NCI-H446 (cell line): ENCODE data around the gene SOX9.

Experiments used
- DNase-seq, 2 experiments: peaks; one replicate each; lab custom pipeline; 2025; lab: John Stamatoyannopoulos, UW

The SOX9 gene

DNA sequence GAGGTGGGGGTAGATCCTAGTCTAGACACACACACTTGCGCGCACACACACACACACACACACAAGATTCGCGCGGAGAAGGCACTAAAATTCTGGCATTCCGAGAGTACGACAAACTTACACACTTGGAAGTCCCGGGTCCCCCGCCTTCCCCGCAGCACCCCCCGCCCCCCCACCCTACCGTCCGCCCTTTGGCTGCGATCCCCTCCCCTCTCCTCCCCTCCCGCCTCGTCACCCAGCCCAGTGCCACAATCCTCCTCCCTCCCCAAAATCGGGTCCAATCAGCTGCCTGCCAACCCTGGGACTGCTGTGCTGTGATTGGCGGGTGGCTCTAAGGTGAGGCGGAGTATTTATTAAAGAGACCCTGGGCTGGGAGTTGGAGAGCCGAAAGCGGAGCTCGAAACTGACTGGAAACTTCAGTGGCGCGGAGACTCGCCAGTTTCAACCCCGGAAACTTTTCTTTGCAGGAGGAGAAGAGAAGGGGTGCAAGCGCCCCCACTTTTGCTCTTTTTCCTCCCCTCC is at the start of gene SOX9:
Gene SOX9 (plus strand): TSS at position 379 of the 522 bp plus-strand sequence. CDS start 372 bp downstream, outside the sequence.
- DNase-seq = peak; percentile 31 to 83

DNA sequence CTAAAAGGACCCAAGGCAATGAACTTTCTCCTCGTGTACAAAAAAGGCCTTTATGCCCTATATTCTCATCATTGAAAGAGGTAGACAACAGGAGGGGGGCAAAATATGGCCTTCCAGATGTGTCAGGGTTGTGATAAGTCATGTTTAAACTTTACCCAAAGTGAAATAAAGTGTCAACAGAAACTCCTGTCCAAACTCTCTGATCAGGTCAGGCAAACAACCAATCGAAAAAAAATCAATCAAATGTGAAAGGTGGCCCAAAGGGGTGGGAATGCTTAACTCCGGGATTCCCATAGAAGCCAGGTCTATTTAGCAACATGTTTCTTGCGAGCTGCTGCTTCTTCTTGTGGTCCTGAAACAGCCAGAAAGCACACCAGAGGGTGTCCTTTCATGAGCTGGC is 49.5 kb upstream of the SOX9 start:
- DNase-seq = no peak

DNA sequence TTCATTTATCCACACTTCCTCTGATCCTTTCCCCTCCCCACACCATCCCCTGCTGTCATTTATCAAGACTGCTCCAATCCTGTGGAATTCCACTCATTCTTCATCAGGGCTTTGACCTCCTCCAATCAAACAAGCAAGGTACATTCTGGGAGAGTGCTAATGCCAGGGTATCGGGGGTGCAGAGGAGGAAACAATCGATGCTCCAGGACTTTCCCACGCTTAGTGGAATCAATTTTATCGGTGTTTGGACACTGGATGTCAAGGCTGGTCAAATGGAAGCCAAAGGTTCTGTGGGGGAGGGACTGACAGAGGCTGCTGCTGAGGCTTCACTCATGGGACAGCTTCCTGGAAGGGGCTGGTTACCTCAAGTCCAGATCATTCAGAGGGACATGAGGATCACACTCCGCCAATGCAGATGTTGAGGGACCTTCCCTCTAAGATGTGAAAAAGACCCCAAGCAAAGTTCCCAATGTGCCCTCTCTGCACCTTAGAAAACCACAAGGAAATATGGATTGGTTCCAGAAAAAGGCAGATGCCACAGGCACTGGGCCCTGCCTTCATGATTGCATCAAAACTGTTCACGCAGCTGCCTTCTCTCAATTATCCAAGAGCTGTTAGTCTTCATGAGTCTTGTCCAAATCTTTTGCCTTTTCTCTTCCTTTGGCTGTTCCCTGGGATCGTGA is 44.7 kb upstream of the SOX9 start:
- no peak for DNase-seq

DNA sequence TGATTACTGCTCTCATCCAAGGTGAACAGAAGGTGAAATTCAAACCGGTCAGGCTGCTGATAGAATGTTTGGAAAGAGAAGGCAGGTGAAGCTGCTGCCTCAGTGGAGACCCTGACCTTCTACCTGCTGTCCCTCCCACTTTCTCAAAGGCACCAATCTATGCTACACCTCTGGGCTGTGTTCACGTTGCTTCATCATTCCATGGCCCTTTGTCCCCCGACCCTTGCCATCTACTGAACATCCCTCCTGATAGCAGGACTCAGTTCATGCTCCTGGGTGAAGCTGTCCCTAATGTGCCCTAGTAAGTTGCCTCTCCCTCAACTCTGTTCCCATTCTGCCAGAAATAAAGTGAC is 44.2 kb upstream of the SOX9 start:
- no peak for DNase-seq

DNA sequence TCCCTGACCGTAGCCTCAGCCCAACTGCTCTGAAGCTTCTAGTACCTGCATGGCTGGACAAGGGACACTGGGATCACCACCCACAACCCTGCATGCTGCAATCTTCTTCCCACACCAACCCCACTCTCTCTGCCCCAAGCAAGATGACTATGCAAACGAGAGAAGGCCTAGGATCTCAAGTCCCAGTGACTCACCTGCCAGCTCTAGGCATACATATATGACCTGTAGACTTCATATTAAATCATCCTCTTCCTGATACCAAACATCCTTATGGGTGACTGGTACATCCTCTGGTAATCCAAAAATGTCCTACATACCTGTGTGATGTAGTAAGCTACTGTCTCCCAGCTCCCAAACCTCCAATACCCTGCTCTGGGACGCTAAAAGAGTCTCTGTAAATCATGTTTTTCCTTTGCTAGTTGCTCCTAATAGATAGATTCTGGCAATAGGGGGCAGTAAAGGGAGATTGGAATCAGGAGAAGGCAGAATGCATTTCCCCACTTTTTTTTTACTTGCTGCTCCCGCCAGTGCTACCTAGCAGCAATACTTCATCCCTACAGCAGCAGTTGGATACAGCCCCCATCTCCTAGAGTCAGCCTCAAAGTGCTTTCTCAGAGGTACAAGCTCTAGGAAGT is 43.4 kb upstream of the SOX9 start:
- no peak for DNase-seq

DNA sequence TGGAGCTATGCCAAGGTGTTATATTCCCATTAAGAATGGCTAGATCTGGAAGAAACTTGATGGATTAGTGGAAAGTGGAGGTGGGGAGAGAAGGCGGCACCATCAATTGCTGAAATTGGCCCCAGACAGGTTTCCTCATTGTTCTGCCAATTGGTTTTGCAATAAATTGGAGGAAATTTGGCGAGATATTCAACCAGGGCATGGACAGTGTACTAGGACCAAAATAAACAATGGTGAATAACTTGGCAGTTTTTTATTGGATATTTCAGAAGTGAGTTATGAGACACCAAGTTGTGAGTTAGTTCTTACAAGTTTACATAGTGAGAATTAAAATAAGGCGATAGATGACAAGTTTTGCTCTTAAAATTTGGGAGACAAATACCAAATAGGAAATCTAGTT is 41.1 kb upstream of the SOX9 start:
- DNase-seq = no peak

DNA sequence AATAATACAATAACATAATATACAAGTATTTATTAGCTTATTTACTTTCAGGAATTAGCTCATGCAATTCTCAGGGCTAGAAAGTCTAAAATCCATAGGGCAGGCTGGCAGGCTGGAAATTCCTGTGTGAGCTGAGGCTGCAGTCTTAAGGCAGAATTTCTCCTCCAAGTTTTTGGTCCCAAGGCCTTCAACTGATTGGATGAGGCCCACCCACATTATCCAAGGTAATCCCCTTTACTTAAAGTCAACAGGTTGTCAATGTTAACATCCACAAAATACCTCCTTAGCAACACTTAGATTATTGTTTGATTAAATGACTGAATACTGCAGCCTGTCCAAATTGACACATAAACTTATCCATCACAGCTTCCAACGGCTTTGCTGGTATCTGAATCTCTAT is 32.9 kb upstream of the SOX9 start:
- DNase-seq = no peak

DNA sequence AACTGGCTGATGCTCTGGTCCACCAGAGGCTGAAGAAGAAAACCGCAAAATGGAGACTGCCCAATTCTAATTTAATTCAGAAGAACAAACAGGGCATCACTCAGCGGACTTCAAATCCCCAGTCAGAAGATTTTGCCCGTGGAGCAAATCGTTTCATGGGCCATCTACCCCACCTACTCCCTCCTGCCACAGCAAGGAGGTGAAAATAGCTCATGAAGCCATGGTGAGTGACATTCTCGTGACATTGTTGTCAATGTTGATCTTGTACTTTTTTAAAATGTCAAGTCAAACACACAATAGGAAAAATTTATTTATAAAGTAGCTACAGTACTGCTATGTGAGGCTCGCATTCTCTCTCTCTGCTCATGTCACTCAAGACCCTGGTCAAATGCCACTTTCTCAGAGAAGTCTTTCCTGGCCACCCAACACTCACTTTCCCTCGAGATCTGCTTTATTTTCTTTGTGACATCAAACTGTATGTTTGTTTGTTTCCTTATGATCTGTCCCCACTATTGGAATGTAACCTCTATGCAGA is 31.3 kb upstream of the SOX9 start:
- DNase-seq = no peak

DNA sequence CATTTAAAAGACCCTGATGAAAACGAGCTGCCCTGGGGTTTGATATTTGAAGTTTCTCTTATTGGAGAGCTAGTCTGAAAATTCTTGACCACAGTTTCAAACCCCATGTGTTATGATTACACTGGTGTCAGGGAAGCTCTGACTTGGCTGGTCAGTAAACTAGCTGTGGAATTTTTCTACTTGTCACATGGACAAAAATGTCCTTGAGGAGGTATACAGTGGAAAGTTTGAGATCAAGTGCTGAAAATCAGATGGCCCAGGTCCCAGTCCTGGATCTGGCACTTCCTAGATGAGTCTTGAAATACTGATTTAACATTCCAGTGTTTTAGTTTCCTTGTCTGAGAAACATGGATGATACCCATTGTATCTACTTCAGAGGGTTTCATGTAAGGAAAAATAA is 30.7 kb upstream of the SOX9 start:
- no peak for DNase-seq

DNA sequence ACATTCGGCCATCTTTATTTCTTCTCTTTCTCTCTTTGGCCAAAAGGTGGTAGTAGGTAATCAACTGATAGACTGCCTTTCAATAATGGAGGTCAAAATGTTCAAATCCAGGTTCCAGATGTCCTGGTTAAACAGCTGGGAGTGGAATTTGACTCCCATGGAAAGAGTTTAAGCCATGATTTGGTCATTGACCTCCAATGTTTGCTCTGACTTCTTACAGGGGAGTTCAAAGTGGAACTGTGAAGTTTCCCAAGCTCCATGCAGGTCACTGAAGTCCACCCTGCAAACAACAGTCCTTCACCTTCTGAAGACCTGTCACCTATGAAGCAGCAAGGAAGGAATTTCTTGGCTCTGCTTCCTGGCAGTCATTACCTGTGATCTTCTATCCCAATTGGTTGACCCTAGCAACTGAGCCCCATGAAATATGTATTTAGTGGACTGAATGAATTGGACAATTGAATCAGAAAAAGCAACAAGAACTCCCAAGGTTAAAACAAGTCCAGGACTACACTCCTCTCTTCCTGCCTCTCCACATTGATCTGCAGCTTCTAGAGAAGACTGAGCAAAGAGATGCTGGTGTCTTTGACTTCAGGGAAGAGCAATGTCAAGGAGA is 28.0 kb upstream of the SOX9 start:
- no peak for DNase-seq

DNA sequence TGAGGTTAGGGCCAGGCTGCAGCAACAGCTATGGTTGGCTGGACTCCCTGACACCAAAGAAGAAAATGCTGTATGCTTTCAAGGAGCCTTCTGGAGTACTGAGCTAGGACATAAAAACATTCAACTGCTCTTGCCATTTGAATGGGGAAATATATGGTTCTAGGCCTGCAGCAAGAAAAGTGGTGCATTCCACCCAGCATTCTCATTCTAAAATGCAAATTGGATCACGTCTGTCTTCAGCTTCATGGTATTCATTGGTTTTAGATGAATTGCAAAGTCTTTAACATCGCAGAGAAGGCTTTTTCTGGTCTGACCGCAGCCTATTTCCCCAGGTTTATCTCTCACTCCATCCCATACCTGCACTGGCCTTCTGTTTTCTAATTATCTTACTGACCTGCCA is 27.1 kb upstream of the SOX9 start:
- no peak for DNase-seq

DNA sequence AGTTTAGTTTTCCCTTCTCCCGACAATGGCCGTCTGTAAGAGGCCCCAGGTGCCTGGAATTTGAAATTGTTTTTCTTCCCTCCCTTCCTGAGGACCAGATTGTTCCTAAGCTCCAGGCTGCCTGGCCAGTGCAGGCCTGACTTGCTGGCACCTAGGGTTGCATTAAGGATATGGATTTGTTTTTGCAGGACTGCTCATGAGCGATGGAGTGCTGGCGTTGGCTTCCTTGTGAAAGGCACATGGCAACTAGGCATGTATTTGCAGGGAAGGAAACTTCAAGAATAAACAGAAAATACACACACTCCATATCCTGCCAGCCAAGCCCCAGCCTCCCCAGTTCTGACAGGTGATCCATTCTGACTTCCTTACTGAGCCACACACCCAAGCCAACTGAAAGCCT is 25.5 kb upstream of the SOX9 start:
- DNase-seq = no peak

DNA sequence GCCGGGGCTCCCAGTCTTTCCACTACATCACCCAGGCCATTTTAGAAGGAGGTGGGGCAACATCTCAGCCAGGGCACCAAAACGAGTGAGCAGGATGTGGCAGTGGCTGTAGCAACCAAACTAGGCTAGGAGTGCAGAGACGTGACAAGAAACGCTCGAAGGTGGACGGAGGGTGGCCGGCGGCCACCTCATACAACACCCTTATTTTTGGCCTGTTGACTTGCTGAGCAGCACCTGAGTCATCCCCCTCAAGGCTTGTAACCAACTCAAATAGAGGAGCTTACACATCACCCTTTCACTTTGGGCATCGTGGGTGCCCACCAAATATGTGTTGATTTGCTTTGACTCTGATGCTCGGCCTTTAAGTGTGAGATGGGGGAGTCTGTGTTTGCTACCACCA is 23.7 kb upstream of the SOX9 start:
- DNase-seq = no peak

DNA sequence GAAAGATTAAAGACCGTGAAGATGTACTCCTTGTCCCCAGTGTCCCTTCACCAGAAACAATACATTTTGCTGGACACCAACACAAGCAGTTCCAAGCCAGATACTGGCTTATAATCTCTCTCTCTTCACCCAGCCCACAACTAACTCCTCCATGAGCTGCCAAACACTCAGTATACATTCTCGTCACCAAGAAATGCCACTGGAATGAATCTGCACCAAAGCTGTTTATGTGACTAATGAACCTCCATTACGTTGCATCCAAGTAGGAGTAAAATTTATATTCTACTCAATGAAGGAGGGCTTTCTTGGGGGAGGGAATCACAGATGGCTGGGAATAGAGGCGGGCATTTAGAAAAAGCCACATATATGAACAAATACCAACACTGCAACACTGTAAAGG is 20.9 kb upstream of the SOX9 start:
- no peak for DNase-seq

DNA sequence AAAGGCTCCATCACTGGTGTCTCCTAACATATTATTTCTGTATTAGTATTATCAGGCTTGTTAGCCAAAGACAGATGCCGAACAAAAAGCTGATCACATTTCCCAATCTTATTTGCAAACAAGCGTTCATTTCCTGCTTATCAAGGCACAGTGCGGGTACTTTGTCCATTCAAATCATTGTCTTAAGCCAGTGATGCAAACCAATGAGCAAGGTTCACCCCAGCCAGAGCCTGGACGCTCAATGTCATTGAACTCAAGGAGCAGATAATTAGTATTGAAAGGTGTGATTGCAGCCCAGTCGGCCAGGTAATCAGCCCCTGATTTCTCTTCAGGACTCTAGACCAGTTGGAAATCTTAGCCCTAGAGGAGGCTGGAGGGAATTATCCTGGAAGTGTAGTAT is 20.4 kb upstream of the SOX9 start:
- DNase-seq = no peak

DNA sequence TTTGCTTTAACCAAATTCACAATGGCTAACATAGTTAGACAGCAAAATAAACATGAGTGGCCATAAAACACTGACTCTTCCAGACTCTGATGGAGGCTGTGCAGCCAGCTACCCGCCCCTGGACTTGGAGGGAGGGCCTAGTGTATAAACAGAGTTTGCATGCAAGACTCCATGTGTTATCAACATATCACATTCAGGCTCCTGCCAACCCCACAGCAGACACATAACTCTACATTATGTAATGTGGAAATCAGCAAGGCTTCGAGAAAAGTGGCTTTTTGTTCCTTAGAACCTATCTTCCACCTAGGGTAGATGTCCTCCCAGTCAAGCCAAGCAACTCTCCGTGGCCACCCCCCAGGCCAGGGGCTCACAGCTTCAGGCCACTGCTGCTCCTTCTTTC is 19.3 kb upstream of the SOX9 start:
- DNase-seq = no peak

DNA sequence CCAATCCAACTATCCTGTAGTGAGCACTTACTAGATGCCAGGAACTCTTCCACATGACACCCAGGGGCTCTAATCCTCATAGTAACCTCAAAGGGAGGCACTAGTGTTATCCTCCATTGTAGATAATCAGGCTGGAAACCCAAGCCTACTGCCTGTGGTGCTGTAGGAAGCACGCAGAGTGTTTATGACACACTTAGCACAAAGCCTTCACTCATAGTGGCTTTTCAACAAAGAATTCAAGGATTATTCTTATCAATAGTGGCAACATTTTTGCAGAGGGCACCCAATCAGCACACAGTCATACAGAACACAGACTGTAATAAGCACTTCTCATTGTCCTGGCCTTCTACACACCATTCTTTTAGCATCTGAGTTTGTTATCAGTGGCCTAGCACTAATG is 18.5 kb upstream of the SOX9 start:
- no peak for DNase-seq

DNA sequence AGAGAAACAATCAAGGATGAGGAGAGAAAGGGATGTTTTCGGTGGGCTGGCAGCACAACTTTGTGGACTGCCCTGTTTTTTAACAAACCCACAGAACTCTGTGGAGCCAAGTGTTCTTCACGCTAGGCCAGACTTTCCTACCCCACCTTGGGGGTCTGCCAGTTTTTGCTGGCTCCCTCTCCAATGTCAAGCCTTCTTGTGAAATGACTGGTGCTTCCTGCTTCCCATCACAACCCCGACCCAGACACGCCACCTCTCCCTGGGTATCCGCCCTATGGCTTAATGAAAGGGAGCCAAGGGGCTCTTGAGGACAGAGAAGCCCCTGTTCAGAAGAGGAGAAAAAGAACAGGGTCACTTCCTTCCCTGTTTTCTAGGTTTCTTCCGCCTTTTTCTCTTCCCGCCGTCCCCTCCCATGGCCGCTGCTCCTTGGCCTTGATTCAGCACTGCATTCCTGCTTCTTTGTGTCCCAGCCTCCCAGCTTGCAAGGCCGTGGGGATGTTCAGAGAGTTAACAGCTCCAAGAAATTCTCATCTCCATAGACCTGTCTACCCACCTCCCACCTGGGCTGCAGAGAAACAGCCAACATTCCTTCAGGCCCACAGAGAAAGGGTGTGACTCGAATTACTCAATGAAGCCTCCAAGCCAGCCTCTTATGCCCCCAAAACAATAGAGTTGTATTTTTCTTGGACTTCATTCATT is 16.5 kb upstream of the SOX9 start:
- peak; percentile 51 to 68 for DNase-seq

DNA sequence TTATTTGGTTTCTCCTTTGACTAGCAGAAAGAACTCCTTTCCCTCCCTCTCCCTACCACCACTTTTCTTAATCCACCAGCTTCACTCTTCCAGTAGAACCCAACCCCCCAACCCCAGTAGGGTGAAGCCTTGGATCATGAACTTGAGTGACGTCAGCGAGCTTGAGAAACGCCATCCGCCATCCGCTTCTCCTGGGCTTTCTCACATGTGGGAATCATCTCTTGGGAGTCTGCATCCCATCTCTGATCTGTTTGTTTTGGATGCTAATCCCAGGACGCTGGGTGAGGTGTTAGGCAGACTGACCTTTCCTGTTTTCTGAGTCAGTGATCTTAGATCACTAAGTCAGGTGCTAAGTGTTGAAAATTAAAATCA is 16.0 kb upstream of the SOX9 start:
- DNase-seq = no peak

DNA sequence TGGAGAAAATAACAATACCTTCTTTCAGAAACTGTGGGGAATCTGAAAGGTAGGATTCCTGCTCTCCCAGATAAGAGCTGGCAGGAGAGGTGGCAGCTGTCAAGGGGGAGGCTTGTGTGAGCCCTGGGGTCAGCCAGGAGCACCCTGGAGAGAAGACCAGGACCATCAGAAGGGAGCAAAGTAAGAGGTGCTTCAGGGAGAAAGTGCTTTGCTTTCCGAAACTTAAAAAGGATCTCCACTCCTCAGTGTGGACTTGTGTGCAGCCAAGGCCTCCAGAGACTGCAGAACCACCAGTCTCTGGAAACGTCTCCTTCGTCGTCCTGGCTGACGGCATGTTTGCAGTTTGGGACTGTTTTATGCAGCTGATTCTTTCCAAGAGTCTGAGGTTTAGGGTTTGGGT is 13.7 kb upstream of the SOX9 start:
- no peak for DNase-seq

DNA sequence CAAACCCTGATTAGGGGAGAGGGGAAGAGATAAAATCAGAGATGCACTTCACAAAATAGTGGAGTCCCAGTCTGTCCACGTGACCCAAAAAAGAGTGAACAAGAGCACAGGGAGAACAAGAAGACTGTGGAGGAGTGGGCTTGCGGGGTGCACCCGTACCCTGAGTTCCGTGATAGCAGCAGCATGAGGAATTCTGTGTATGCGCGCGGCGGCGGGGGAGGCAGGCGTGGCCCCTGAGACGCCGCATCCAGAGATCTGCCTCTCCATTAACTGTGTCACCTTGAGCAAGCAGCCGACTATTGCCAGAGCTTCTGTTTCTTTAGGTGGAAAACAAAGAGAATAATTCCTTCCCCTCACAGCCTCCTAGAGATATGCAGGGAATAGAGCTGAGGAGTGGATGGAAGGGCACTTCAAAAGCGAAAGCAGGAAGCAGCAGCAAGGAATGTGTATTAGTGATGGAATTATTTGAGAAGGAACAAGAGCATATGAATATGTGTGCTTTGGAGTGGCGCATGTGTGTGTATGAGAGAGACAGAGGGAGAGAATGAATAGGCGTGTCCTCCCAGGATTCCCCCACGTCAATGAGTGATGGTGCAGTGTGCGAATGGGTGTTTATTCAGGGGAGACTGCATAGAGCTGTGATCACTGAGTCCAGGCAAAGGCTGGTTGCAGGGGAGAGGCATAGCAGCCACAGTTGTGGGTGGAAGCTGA is 10.4 kb upstream of the SOX9 start:
- DNase-seq = no peak

DNA sequence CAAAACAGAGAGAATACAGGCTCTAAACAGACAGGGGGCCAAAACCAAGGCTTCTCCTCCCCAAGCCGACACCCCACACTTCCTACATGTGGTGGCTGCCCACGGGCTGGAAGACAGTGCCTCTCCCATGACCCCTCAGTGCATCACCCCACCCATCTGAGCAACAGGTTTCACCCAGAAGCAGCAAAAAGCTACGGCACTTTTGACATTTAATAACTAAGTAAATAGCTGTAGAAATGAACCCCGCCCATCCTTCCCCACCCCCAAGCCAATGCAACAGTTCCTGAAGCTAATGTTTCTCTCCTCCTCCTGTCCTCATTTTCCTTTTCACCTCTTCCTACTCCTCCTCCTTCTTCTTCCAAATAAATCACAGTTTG is 9.9 kb upstream of the SOX9 start:
- DNase-seq = no peak
